Left ventricle myocardium inferior (tissue), 1 donor: ENCODE data around the gene RNF31. TPM values are rescaled to one million over a fixed set of nuclear protein-coding genes. Genes with fewer than 3 reads are reported as not detected.

Experiments used
- DNase-seq: peaks from one replicate; pipeline ENCODE4 v3.0.0-alpha.2; 2020
- H3K27ac ChIP-seq: fragments of 200-600 bp; replicated peaks from 2 replicates; pipeline ENCODE4 v1.8.0; 2021
- H3K27me3 ChIP-seq: fragments of 200-600 bp; 2 replicates; pipeline ENCODE4 v1.8.0; 2021; ENCODE audit warnings: low read depth
- H3K36me3 ChIP-seq: fragments of 200-600 bp; 2 replicates; pipeline ENCODE4 v1.8.0; 2021
- H3K4me1 ChIP-seq: fragments of 200-600 bp; 2 replicates; pipeline ENCODE4 v1.8.0; 2021
- H3K4me3 ChIP-seq: fragments of 200-600 bp; 2 replicates; pipeline ENCODE4 v1.8.0; 2021; ENCODE audit warnings: mild to moderate bottlenecking, moderate library complexity
- H3K9me3 ChIP-seq: fragments of 200-600 bp; replicated peaks from 2 replicates; pipeline ENCODE4 v1.8.0; 2021
- CTCF ChIP-seq: fragments of 200-600 bp; IDR thresholded peaks from 2 replicates; pipeline ENCODE4 v1.8.0; 2021; ENCODE audit warnings: antibody characterized with exemption, mild to moderate bottlenecking, borderline replicate concordance
- intact Hi-C: fragments of 100-400 bp; cut with micrococcal nuclease; formaldehyde crosslinking; loops from one replicate; pipeline ENCODE4 v1.11.0; 2022
- microRNA-seq: library from miRNA; unstranded; fragments of <30 nt; microRNA quantifications from one replicate; pipeline ENCODE4 v1.2.0, GENCODE V29; 2020
- total RNA-seq: library from RNA; stranded (reverse); fragmentation: NEBNext Ultra II Directional; extraction: Animal tissue kit (Norgen Biotek cat#: 25700); gene quantifications from one replicate; pipeline ENCODE4 v1.2.1, GENCODE V29; 2021
- donor health status: DM: no; HTN: yes; CAD: no; lungs with severe emphysema.

RNF31 gene
- total RNA-seq, 1 donor from 2014 or later = 34.8 TPM

GRCh38 chr14:24204163-24205146, 57.2 kb downstream of the RNF31 start:
- Histone ChIP-seq H3K4me3 (no peak overlapping the region), H3K9me3 (no peaks in the 10 kb centered on the region), H3K27me3 (no peaks in the 10 kb centered on the region), H3K27ac (no peak overlapping the region), H3K36me3 (peaks cover 68% of the 10 kb centered on the region), H3K4me1 (peaks cover 6% of the 10 kb centered on the region)
- no peak for DNase-seq
- TF ChIP-seq CTCF = no peak
- intact Hi-C loops = no loop called here

- DNase-seq = no peak
- Histone ChIP-seq H3K9me3 (no peaks in the 10 kb centered on the region), H3K36me3 (peaks cover 78% of the 10 kb centered on the region), H3K27me3 (no peaks in the 10 kb centered on the region), H3K27ac (no peak overlapping the region), H3K4me3 (no peak overlapping the region), H3K4me1 (peaks cover 6% of the 10 kb centered on the region)
- intact Hi-C loops = no loop called here
- no peak for TF ChIP-seq CTCF
Measured at GRCh38 chr14:24206260-24207103, 59.2 kb downstream of the RNF31 start.

GRCh38 chr14:24207104-24207551, 59.8 kb downstream of the RNF31 start:
- intact Hi-C loops = no loop called here
- H3K36me3 ChIP-seq = peaks cover 74% of the 10 kb centered on the region

GRCh38 chr14:24207625-24208024, 60.3 kb downstream of the RNF31 start:
- Histone ChIP-seq H3K36me3 (peaks cover 71% of the 10 kb centered on the region), H3K4me1 (peaks cover 14% of the 10 kb centered on the region), H3K27me3 (no peaks in the 10 kb centered on the region), H3K9me3 (no peaks in the 10 kb centered on the region), H3K27ac (no peak overlapping the region), H3K4me3 (no peak overlapping the region)
- no peak for DNase-seq
- intact Hi-C loops = no loop called here
- TF ChIP-seq CTCF = no peak

More at GRCh38 chr14:24207104-24207551, 59.8 kb downstream of the RNF31 start:
- Histone ChIP-seq H3K4me3 (no peak overlapping the region), H3K9me3 (no peaks in the 10 kb centered on the region), H3K4me1 (peaks cover 9% of the 10 kb centered on the region), H3K27me3 (no peaks in the 10 kb centered on the region), H3K27ac (no peak overlapping the region)
- no peak for DNase-seq
- no peak for TF ChIP-seq CTCF

Small RNA genes lying within 50 kb of the gene (microRNA-seq; reads per million reads assigned to microRNA genes)
- not detected for gene MIR7703

Other genes starting within 250 kb of the RNF31 start
- 30.8 TPM for gene DHRS4, start 193.7 kb upstream of the RNF31 start, total RNA-seq
- 15.7 TPM for gene DHRS4L2, start 158.6 kb upstream of the RNF31 start, total RNA-seq
- gene CARMIL3, start 95.5 kb upstream of the RNF31 start, total RNA-seq = 0.11 TPM
- not detected for gene CPNE6, start 75.9 kb upstream of the RNF31 start, total RNA-seq
- 3.1 TPM for gene PCK2, start 53.2 kb upstream of the RNF31 start, total RNA-seq
- 74.7 TPM for gene DCAF11, start 32.7 kb upstream of the RNF31 start, total RNA-seq
- gene NRL, start 32.5 kb upstream of the RNF31 start, total RNA-seq = 1.5 TPM
- gene FITM1, start 16.8 kb upstream of the RNF31 start, total RNA-seq = 148 TPM
- 108 TPM for gene PSME1, start 11.3 kb upstream of the RNF31 start, total RNA-seq
- gene EMC9, start 5.9 kb upstream of the RNF31 start, total RNA-seq = 14.5 TPM
- 89.7 TPM for gene PSME2, start 888 bp upstream of the RNF31 start, total RNA-seq
- 24.0 TPM for gene IRF9, start 13.8 kb downstream of the RNF31 start, total RNA-seq
- 1.6 TPM for gene REC8, start 24.6 kb downstream of the RNF31 start, total RNA-seq
- 13.3 TPM for gene IPO4, start 41.3 kb downstream of the RNF31 start, total RNA-seq
- 22.2 TPM for gene TM9SF1, start 47.9 kb downstream of the RNF31 start, total RNA-seq
- gene TSSK4, start 58.2 kb downstream of the RNF31 start, total RNA-seq = not detected
- gene CHMP4A, start 66.0 kb downstream of the RNF31 start, total RNA-seq = 33.1 TPM
- gene MDP1, start 68.6 kb downstream of the RNF31 start, total RNA-seq = 16.6 TPM
- gene NEDD8, start 84.9 kb downstream of the RNF31 start, total RNA-seq = 214 TPM
- 29.7 TPM for gene GMPR2, start 85.4 kb downstream of the RNF31 start, total RNA-seq
- gene TINF2, start 95.1 kb downstream of the RNF31 start, total RNA-seq = 30.6 TPM
- 0.96 TPM for gene TGM1, start 115.7 kb downstream of the RNF31 start, total RNA-seq
- 22.3 TPM for gene RABGGTA, start 124.1 kb downstream of the RNF31 start, total RNA-seq
- 6.9 TPM for gene DHRS1, start 152.3 kb downstream of the RNF31 start, total RNA-seq
- gene NOP9, start 152.4 kb downstream of the RNF31 start, total RNA-seq = 23.4 TPM
- 3.1 TPM for gene CIDEB, start 160.5 kb downstream of the RNF31 start, total RNA-seq
- gene LTB4R2, start 162.6 kb downstream of the RNF31 start, total RNA-seq = 0.71 TPM
- 1.8 TPM for gene LTB4R, start 164.0 kb downstream of the RNF31 start, total RNA-seq
- gene ADCY4, start 187.6 kb downstream of the RNF31 start, total RNA-seq = 26.6 TPM
- gene RIPK3, start 192.5 kb downstream of the RNF31 start, total RNA-seq = 3.6 TPM
- 20.6 TPM for gene NFATC4, start 220.7 kb downstream of the RNF31 start, total RNA-seq